Measurements from ENCODE around the gene PRX. TPM values are rescaled to one million over a fixed set of nuclear protein-coding genes. Genes with fewer than 3 reads are reported as not detected.

The PRX gene
- total and polyA plus RNA-seq, 2 of the 13 experiments (the other 11 are each of a cell fraction or from before 2014, with no cell fraction given), result 0.66 TPM

DNA sequence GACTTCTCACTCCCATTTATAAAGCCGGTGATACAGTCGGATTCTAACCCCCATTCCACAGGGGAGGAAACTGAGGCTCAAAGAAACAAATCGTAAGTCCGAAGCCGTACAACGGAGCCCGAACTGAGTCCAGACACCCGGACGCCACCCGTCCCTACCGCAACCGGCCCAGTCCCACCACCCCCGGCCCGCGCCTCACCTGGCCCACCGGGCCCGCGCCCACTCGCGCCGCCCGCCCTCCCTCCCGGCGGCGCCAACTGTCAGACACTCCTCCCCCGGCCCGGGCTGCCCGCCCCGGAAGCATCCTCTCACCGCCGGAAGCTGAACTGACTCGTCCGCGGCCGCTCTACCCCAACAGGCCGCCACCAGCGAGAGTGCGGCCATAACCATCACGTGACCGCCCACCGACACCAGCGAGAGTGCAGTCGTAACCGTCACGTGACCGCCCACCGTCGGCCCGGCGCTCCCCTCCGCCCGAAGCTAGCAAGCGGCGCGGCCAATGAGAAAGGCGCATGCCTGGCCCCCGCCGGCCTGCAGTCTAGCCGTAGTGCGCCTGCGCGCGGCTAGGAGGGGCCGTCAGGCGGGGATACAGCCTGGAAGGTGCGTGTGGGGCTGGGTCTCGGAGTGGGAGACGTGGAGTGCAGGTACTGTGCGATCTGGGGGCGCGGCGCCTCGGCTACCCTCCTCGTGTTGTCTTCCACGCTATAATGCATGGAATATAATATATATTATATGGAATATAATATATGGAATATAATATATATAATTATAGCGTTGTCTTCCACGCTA is 64.9 kb downstream of the PRX start, which contains the start of the genes C19orf47 and PLD3 (continued):
- TF ChIP-seq HOXA5 (CRISPR knock-in tag; IDR thresholded peaks at IDR 0.05) (peak; percentile 61; the same call in 1 of the 2 replicates), GZF1 (CRISPR knock-in tag; IDR thresholded peaks at IDR 0.05) (no peak), ZBTB43 (CRISPR knock-in tag; conservative IDR thresholded peaks at IDR 0.05) (no peak), SRY (CRISPR knock-in tag; IDR thresholded peaks at IDR 0.05) (0 out of 2 replicates have a peak, but pooled peaks have one; percentile 39), PCBP2 (optimal IDR thresholded peaks at IDR 0.05; ENCODE audit: low read depth, low read length, poor library complexity, severe bottlenecking) (no peak), SOX5 (CRISPR knock-in tag; IDR thresholded peaks at IDR 0.05; ENCODE audit: borderline replicate concordance) (peak; percentile 56), ZSCAN30 (CRISPR knock-in tag; IDR thresholded peaks at IDR 0.05) (no peak), SIN3A (IDR thresholded peaks at IDR 0.05; ENCODE audit: borderline replicate concordance, low read depth, low read length) (peak; percentile 43; the same call in 1 of the 2 replicates), ZNF619 (CRISPR knock-in tag; IDR thresholded peaks at IDR 0.05) (0 out of 2 replicates have a peak, but pooled peaks have one; percentile 64), PREB (CRISPR knock-in tag; IDR thresholded peaks at IDR 0.05) (no peak), KLF11 (CRISPR knock-in tag; IDR thresholded peaks at IDR 0.05) (no peak), NRL (CRISPR knock-in tag; IDR thresholded peaks at IDR 0.05; ENCODE audit: borderline replicate concordance) (no peak), TMF1 (CRISPR knock-in tag; IDR thresholded peaks at IDR 0.05; ENCODE audit: low read depth) (no peak), JDP2 (CRISPR knock-in tag; IDR thresholded peaks at IDR 0.05; ENCODE audit: borderline replicate concordance) (no peak), ZNF746 (CRISPR knock-in tag; IDR thresholded peaks at IDR 0.05) (no peak), HMGA1 (CRISPR knock-in tag; conservative IDR thresholded peaks at IDR 0.05) (no peak), MXD1 (CRISPR knock-in tag; IDR thresholded peaks at IDR 0.05) (no peak)
- TF ChIP-seq, protein P1, sequence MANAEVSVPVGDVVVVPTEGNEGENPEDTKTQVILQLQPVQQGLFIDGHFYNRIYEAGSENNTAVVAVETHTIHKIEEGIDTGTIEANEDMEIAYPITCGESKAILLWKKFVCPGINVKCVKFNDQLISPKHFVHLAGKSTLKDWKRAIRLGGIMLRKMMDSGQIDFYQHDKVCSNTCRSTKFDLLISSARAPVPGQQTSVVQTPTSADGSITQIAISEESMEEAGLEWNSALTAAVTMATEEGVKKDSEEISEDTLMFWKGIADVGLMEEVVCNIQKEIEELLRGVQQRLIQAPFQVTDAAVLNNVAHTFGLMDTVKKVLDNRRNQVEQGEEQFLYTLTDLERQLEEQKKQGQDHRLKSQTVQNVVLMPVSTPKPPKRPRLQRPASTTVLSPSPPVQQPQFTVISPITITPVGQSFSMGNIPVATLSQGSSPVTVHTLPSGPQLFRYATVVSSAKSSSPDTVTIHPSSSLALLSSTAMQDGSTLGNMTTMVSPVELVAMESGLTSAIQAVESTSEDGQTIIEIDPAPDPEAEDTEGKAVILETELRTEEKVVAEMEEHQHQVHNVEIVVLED (CRISPR knock-in tag; IDR thresholded peaks at IDR 0.05; ENCODE audit: borderline replicate concordance), result peak; percentile 92
- TF ChIP-seq, protein P2, sequence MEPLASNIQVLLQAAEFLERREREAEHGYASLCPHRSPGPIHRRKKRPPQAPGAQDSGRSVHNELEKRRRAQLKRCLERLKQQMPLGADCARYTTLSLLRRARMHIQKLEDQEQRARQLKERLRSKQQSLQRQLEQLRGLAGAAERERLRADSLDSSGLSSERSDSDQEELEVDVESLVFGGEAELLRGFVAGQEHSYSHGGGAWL (CRISPR knock-in tag; IDR thresholded peaks at IDR 0.05), result peak; percentile 41; the same call in 1 of the 2 replicates
- TF ChIP-seq, protein P3, sequence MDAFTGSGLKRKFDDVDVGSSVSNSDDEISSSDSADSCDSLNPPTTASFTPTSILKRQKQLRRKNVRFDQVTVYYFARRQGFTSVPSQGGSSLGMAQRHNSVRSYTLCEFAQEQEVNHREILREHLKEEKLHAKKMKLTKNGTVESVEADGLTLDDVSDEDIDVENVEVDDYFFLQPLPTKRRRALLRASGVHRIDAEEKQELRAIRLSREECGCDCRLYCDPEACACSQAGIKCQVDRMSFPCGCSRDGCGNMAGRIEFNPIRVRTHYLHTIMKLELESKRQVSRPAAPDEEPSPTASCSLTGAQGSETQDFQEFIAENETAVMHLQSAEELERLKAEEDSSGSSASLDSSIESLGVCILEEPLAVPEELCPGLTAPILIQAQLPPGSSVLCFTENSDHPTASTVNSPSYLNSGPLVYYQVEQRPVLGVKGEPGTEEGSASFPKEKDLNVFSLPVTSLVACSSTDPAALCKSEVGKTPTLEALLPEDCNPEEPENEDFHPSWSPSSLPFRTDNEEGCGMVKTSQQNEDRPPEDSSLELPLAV (CRISPR knock-in tag; conservative IDR thresholded peaks at IDR 0.05; ENCODE audit: low read depth), result no peak
- TF ChIP-seq, protein P4, sequence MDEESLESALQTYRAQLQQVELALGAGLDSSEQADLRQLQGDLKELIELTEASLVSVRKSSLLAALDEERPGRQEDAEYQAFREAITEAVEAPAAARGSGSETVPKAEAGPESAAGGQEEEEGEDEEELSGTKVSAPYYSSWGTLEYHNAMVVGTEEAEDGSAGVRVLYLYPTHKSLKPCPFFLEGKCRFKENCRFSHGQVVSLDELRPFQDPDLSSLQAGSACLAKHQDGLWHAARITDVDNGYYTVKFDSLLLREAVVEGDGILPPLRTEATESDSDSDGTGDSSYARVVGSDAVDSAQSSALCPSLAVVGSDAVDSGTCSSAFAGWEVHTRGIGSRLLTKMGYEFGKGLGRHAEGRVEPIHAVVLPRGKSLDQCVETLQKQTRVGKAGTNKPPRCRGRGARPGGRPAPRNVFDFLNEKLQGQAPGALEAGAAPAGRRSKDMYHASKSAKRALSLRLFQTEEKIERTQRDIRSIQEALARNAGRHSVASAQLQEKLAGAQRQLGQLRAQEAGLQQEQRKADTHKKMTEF (CRISPR knock-in tag; IDR thresholded peaks at IDR 0.05), result peak; percentile 64

Data from HepG2 (cell line).